H9 (cell line): ENCODE data around the gene KIF2C. TPM values are rescaled to one million over a fixed set of nuclear protein-coding genes. Genes with fewer than 3 reads are reported as not detected.
A peak's percentile ranks its signal among the peaks of the same experiment; 100 is the strongest.

ENCODE experiments used
- DNase-seq: peaks from one replicate; pipeline ENCODE4 v3.0.0-alpha.2; 2017
- H2AFZ ChIP-seq: one replicate; pipeline ENCODE4 v1.6.1; 2013; ENCODE audit warnings: mild to moderate bottlenecking, low read length, control low read depth, moderate library complexity
- H2AK5ac ChIP-seq: 2 replicates; pipeline ENCODE4 v1.6.1; 2013; ENCODE audit warnings: low read length, control low read depth, mixed read lengths; ENCODE audit not compliant: insufficient read length
- H2BK120ac ChIP-seq: one replicate; pipeline ENCODE4 v1.6.1; 2013; ENCODE audit warnings: low read depth, mild to moderate bottlenecking, low read length, control low read depth, inconsistent platforms; ENCODE audit not compliant: poor library complexity, severe bottlenecking
- H2BK12ac ChIP-seq: 2 replicates; pipeline ENCODE4 v1.6.1; 2013; ENCODE audit warnings: low read length, control low read depth, mixed read lengths, low read depth; ENCODE audit not compliant: insufficient read length
- H2BK15ac ChIP-seq: 2 replicates; pipeline ENCODE4 v1.6.1; 2013; ENCODE audit warnings: low read depth, low read length, control low read depth
- H2BK20ac ChIP-seq: one replicate; pipeline ENCODE4 v1.6.1; 2013; ENCODE audit warnings: low read depth, mild to moderate bottlenecking, low read length, control low read depth, inconsistent platforms; ENCODE audit not compliant: poor library complexity, severe bottlenecking
- H2BK5ac ChIP-seq: 2 replicates; pipeline ENCODE4 v1.6.1; 2013; ENCODE audit warnings: low read length, control low read depth, mixed read lengths; ENCODE audit not compliant: insufficient read length
- H3K14ac ChIP-seq: 2 replicates; pipeline ENCODE4 v1.6.1; 2013; ENCODE audit warnings: low read length, control low read depth; ENCODE audit not compliant: insufficient read depth
- H3K18ac ChIP-seq: 2 replicates; pipeline ENCODE4 v1.6.1; 2013; ENCODE audit warnings: low read depth, mild to moderate bottlenecking, mixed read lengths, low read length, control low read depth; ENCODE audit not compliant: insufficient read length
- H3K23ac ChIP-seq: 2 replicates; pipeline ENCODE4 v1.6.1; 2013; ENCODE audit warnings: low read length, control low read depth, mixed read lengths, low read depth; ENCODE audit not compliant: insufficient read length
- H3K23me2 ChIP-seq: 2 replicates; pipeline ENCODE4 v1.6.1; 2013; ENCODE audit warnings: low read depth, mild to moderate bottlenecking, mixed read lengths, low read length, control low read depth; ENCODE audit not compliant: insufficient read length, poor library complexity, severe bottlenecking
- H3K27ac ChIP-seq: 2 replicates; pipeline ENCODE4 v1.5.1; 2013; ENCODE audit warnings: low read length, control low read depth, mixed read lengths, low read depth; ENCODE audit not compliant: insufficient read length
- H3K27me3 ChIP-seq: 2 replicates; pipeline ENCODE4 v1.6.1; 2013; ENCODE audit warnings: low read length, control low read depth, inconsistent platforms; ENCODE audit not compliant: insufficient read depth
- H3K4ac ChIP-seq: 2 replicates; pipeline ENCODE4 v1.6.1; 2013; ENCODE audit warnings: low read depth, mild to moderate bottlenecking, control low read depth, inconsistent platforms, low read length, moderate library complexity
- H3K4me1 ChIP-seq: 2 replicates; pipeline ENCODE4 v1.6.1; 2013; ENCODE audit warnings: low read length, control low read depth, inconsistent platforms; ENCODE audit not compliant: insufficient read depth
- H3K4me2 ChIP-seq: 2 replicates; pipeline ENCODE4 v1.6.1; 2013; ENCODE audit warnings: low read length, control low read depth, mixed read lengths; ENCODE audit not compliant: insufficient read length, insufficient read depth
- H3K56ac ChIP-seq: 2 replicates; pipeline ENCODE4 v1.6.1; 2013; ENCODE audit warnings: low read depth, mild to moderate bottlenecking, mixed read lengths, low read length, control low read depth; ENCODE audit not compliant: insufficient read length
- H3K79me1 ChIP-seq: 2 replicates; pipeline ENCODE4 v1.6.1; 2013; ENCODE audit warnings: low read depth, mild to moderate bottlenecking, moderate library complexity, low read length, control low read depth, inconsistent platforms; ENCODE audit not compliant: insufficient read depth, poor library complexity, severe bottlenecking
- H3K79me2 ChIP-seq: 2 replicates; pipeline ENCODE4 v1.6.1; 2013; ENCODE audit warnings: low read length, control low read depth, inconsistent platforms; ENCODE audit not compliant: insufficient read depth
- H3K9ac ChIP-seq: 2 replicates; pipeline ENCODE4 v1.6.1; 2013; ENCODE audit warnings: low read length, control low read depth, mixed read lengths; ENCODE audit not compliant: insufficient read length; ENCODE audit errors: extremely low read depth
- H3K9me3 ChIP-seq: one replicate; pipeline ENCODE4 v1.6.1; 2013; ENCODE audit warnings: low read depth, low read length, inconsistent platforms; ENCODE audit not compliant: control insufficient read depth
- H3T11ph ChIP-seq: one replicate; pipeline ENCODE4 v1.6.1; 2013; ENCODE audit warnings: mild to moderate bottlenecking, low read length, control low read depth, inconsistent platforms
- H4K20me1 ChIP-seq: one replicate; pipeline ENCODE4 v1.6.1; 2013; ENCODE audit not compliant: control insufficient read depth, insufficient read length, insufficient read depth
- H4K5ac ChIP-seq: 2 replicates; pipeline ENCODE4 v1.6.1; 2013; ENCODE audit warnings: low read depth, mild to moderate bottlenecking, mixed read lengths, low read length, control low read depth; ENCODE audit not compliant: insufficient read length
- H4K8ac ChIP-seq: replicated peaks from 2 replicates; pipeline ENCODE4 v1.6.1; 2013; ENCODE audit warnings: low read length, control low read depth, mixed read lengths, low read depth; ENCODE audit not compliant: insufficient read length
- H4K91ac ChIP-seq: 2 replicates; pipeline ENCODE4 v1.6.1; 2013; ENCODE audit warnings: low read depth, mild to moderate bottlenecking, moderate library complexity, mixed read lengths, low read length, control low read depth; ENCODE audit not compliant: insufficient read length
- H3K27ac Mint-ChIP-seq, 3 experiments: 2 replicates in 2 of 3; 3 replicates in 1 of 3; pipeline ENCODE4 v1.8.0; 2020 to 2021; ENCODE audit warnings: mixed read lengths in 3 of 3, mild to moderate bottlenecking in 1 of 3, moderate library complexity in 1 of 3
- H3K27me3 Mint-ChIP-seq: 2 replicates; pipeline ENCODE4 v1.8.0; 2021; ENCODE audit warnings: low read depth, mild to moderate bottlenecking, moderate library complexity, mixed read lengths
- H3K36me3 Mint-ChIP-seq, 3 experiments: 2 replicates in 2 of 3; 3 replicates in 1 of 3; pipeline ENCODE4 v1.8.0; 2020 to 2021; ENCODE audit warnings: low read depth in 3 of 3, mixed read lengths in 3 of 3; ENCODE audit not compliant: insufficient read depth in 1 of 3
- H3K4me1 Mint-ChIP-seq, 2 experiments: 2 replicates each; pipeline ENCODE4 v1.8.0; 2020; ENCODE audit warnings: mixed read lengths in 2 of 2
- H3K4me3 Mint-ChIP-seq, 2 experiments: 2 replicates in 1 of 2; 3 replicates in 1 of 2; pipeline ENCODE4 v1.8.0; 2020 to 2021; ENCODE audit warnings: mild to moderate bottlenecking in 2 of 2, mixed read lengths in 2 of 2, moderate library complexity in 1 of 2
- H3K9me3 Mint-ChIP-seq, 2 experiments: 2 replicates in 1 of 2; 3 replicates in 1 of 2; pipeline ENCODE4 v1.8.0; 2020; ENCODE audit warnings: mild to moderate bottlenecking in 2 of 2, mixed read lengths in 2 of 2, moderate library complexity in 1 of 2
- CTCF ChIP-seq: fragments of 200-600 bp; sonication (generic); conservative IDR thresholded peaks from 3 replicates; pipeline ENCODE4 v1.8.0; 2021; ENCODE audit warnings: antibody characterized with exemption, mild to moderate bottlenecking
- WGBS: extraction: QIAGEN DNeasy Blood & Tissue Kit; methylation state at CpG from one replicate; pipeline ENCODE4 v1.1.7; 2013; ENCODE audit warnings: missing lambda C conversion rate, low lambda C conversion rate, mixed read lengths; ENCODE audit not compliant: insufficient read length; ENCODE audit errors: extremely low coverage; 5-methylcytosine and 5-hydroxymethylcytosine counted together
- total RNA-seq: library from RNA; stranded (reverse); gene quantifications from 2 replicates; pipeline ENCODE4 v1.2.1, GENCODE V29; 2021

Gene KIF2C
- total RNA-seq, 1 experiment from 2014 or later = 73.1 TPM

- no peaks in the 10 kb centered on the region for H3K9me3 ChIP-seq
- no peak overlapping the region for H3K4me3 Mint-ChIP-seq
- H3T11ph ChIP-seq = no peak overlapping the region
- H2BK120ac ChIP-seq = no peak overlapping the region
- H3K79me2 ChIP-seq = no peaks in the 10 kb centered on the region
- H3K9me3 Mint-ChIP-seq = no peaks in the 10 kb centered on the region; a peak in 1 of 5 replicates
- H3K4me1 Mint-ChIP-seq = peaks cover 0 to 4% of the 10 kb centered on the region in 2 experiments; a peak in 1 of 4 replicates
- H3K23ac ChIP-seq = no peak overlapping the region
- TF ChIP-seq CTCF = peak; percentile 94
- H4K8ac ChIP-seq = no peak overlapping the region
- H2BK20ac ChIP-seq = no peak overlapping the region
- DNase-seq = peak; percentile 80
- H3K79me1 ChIP-seq = no peaks in the 10 kb centered on the region
- H4K91ac ChIP-seq = no peak overlapping the region
- H4K20me1 ChIP-seq = no peaks in the 10 kb centered on the region
- H2BK12ac ChIP-seq = no peak overlapping the region
- no peak overlapping the region for H3K9ac ChIP-seq
- no peak overlapping the region for H3K14ac ChIP-seq
- no peaks in the 10 kb centered on the region for H3K27me3 ChIP-seq
- H3K18ac ChIP-seq = no peak overlapping the region
- H3K4me2 ChIP-seq = no peak overlapping the region
- H2AK5ac ChIP-seq = no peak overlapping the region
- H3K27ac Mint-ChIP-seq = no peak overlapping the region
- H3K36me3 Mint-ChIP-seq = no peaks in the 10 kb centered on the region
- H2BK5ac ChIP-seq = no peak overlapping the region
- no peaks in the 10 kb centered on the region for H3K4me1 ChIP-seq
- WGBS = no CpG with 5 or more reads among the region's 9 CpGs
- H4K5ac ChIP-seq = no peak overlapping the region
- no peak overlapping the region for H3K56ac ChIP-seq
- no peaks in the 10 kb centered on the region; the same call in 1 of the 2 replicates for H3K27me3 Mint-ChIP-seq
- H3K4ac ChIP-seq = no peak overlapping the region
- H3K23me2 ChIP-seq = no peaks in the 10 kb centered on the region
- peak overlapping the region; percentile 79 for H2AFZ ChIP-seq
- H3K27ac ChIP-seq = no peak overlapping the region
- no peak overlapping the region for H2BK15ac ChIP-seq
These were observed 24.6 kb upstream of the KIF2C start for GRCh38 chr1:44714944-44715571.
